ENCODE results near the gene EXOSC6.
"Not testable (repeated sequence)": the region's sequence is repeated elsewhere in the genome, so short reads cannot be mapped to it uniquely, and the experiment has no call there.

EXOSC6 gene

GRCh38 chr16:70251629-70252354, at the start of gene EXOSC6:
EXOSC6 (minus strand) TSS chr16:70251940; CDS start chr16:70251900, 40 bp downstream.
- peak; percentile 87 for DNase-seq (ENCODE audit: low spot score)

GRCh38 chr16:70301121-70301520, 49.4 kb upstream of the EXOSC6 start:
- DNase-seq (ENCODE audit: low spot score): no peak

GRCh38 chr16:70298988-70299938, 47.5 kb upstream of the EXOSC6 start, which contains the start of gene DDX19B:
DDX19B (plus strand) TSS chr16:70299186; CDS start chr16:70299298, 112 bp downstream.
- DNase-seq (ENCODE audit: low spot score): peak; percentile 35

GRCh38 chr16:70295634-70296033, 43.9 kb upstream of the EXOSC6 start:
- no peak for DNase-seq (ENCODE audit: low spot score)

GRCh38 chr16:70294385-70295025, 42.8 kb upstream of the EXOSC6 start:
- no peak for DNase-seq (ENCODE audit: low spot score)

- DNase-seq (ENCODE audit: low spot score): not testable (repeated sequence)
These were observed 40.4 kb upstream of the EXOSC6 start for GRCh38 chr16:70292148-70292547.

- peak; percentile 21 for DNase-seq (ENCODE audit: low spot score)
These were observed 39.3 kb upstream of the EXOSC6 start for GRCh38 chr16:70290949-70291519.

- peak; percentile 98 for DNase-seq (ENCODE audit: low spot score)
These were observed 37.7 kb upstream of the EXOSC6 start, which contains the start of gene AARS1 for GRCh38 chr16:70289229-70290094. AARS1 (minus strand) TSS chr16:70289506; CDS start chr16:70282763, 6,743 bp downstream.

- not testable (repeated sequence) for DNase-seq (ENCODE audit: low spot score)
These were observed 35.7 kb upstream of the EXOSC6 start for GRCh38 chr16:70287304-70287971.

GRCh38 chr16:70276392-70276791, 24.7 kb upstream of the EXOSC6 start:
- no peak for DNase-seq (ENCODE audit: low spot score)

- DNase-seq (ENCODE audit: low spot score): no peak
These were observed 20.0 kb upstream of the EXOSC6 start for GRCh38 chr16:70271696-70272095.

GRCh38 chr16:70270176-70270575, 18.4 kb upstream of the EXOSC6 start:
- DNase-seq (ENCODE audit: low spot score): no peak

GRCh38 chr16:70269471-70269870, 17.7 kb upstream of the EXOSC6 start:
- DNase-seq (ENCODE audit: low spot score): no peak

GRCh38 chr16:70267922-70268321, 16.2 kb upstream of the EXOSC6 start:
- not testable (repeated sequence) for DNase-seq (ENCODE audit: low spot score)

- peak; percentile 43 for DNase-seq (ENCODE audit: low spot score)
These were observed 15.8 kb upstream of the EXOSC6 start for GRCh38 chr16:70267516-70267915.

- not testable (repeated sequence) for DNase-seq (ENCODE audit: low spot score)
These were observed 8.2 kb upstream of the EXOSC6 start for GRCh38 chr16:70259903-70260302.

- DNase-seq (ENCODE audit: low spot score): no peak
These were observed 7.2 kb upstream of the EXOSC6 start for GRCh38 chr16:70258946-70259345.

- DNase-seq (ENCODE audit: low spot score): no peak
These were observed 6.3 kb upstream of the EXOSC6 start for GRCh38 chr16:70258065-70258464.

- DNase-seq (ENCODE audit: low spot score): no peak
These were observed 5.7 kb upstream of the EXOSC6 start for GRCh38 chr16:70257391-70257790.

- DNase-seq (ENCODE audit: low spot score): no peak
These were observed 3.8 kb upstream of the EXOSC6 start for GRCh38 chr16:70255574-70255973.

Measured in hematopoietic multipotent progenitor cell treated with erythropoietin and hydrocortisone succinate and interleukin-3 and kit ligand, for 17 days (in vitro differentiated cells).